Mammary epithelial cell (primary cell): ENCODE results near the gene PCK2.
A peak's percentile ranks its signal among the peaks of the same experiment; 100 is the strongest.

ENCODE experiments used
- EZH2 ChIP-seq: IDR thresholded peaks from 2 replicates; pipeline ENCODE4 v1.6.1; 2012; ENCODE audit warnings: low read length, inconsistent platforms, borderline replicate concordance
- TF ChIP-seq, protein P1 (sequence below), 2 donors: IDR thresholded peaks in 1 of 2; conservative IDR thresholded peaks in 1 of 2; 2 replicates each; pipeline ENCODE4 v1.5.1; 2011 to 2012; ENCODE audit warnings: inconsistent platforms in 2 of 2, low read length in 2 of 2, mild to moderate bottlenecking in 2 of 2, control low read depth in 1 of 2, low read depth in 1 of 2; ENCODE audit not compliant: insufficient read depth in 1 of 2; ENCODE audit errors: extremely low read depth in 1 of 2

DNA sequence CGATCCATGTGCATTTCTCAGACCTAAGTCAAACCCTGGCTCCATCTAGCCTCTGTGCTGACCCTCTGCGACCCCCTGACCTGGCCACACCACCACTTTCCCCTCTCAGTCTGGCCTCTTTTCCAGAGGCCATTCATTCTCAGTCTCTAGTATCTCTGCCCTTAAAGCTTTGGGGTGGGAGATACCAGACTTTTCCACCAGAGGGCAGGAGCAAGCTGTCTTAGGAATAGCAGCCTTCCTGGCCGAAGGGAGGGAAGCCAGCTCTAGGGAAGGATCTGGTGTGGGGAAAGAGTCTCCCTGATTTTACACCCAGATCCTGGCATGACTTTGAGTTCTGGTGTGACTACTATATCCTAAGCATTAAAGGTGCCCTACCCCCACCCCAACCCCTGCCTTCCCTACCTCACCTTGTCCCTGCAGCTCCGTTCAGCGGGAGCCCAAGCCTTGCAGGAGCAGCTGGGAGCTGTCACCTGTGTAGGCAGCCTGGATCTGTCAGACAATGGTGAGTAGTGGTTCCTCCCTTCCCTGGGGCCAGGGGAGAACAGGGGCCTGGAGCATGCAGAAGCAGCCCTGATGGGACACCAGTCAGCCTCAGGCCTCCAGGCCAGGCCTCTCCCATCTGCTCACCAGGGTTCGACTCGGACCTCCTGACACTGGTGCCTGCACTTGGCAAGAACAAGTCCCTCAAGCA lies 35.7 kb upstream of the PCK2 start:
- TF ChIP-seq, protein P1, sequence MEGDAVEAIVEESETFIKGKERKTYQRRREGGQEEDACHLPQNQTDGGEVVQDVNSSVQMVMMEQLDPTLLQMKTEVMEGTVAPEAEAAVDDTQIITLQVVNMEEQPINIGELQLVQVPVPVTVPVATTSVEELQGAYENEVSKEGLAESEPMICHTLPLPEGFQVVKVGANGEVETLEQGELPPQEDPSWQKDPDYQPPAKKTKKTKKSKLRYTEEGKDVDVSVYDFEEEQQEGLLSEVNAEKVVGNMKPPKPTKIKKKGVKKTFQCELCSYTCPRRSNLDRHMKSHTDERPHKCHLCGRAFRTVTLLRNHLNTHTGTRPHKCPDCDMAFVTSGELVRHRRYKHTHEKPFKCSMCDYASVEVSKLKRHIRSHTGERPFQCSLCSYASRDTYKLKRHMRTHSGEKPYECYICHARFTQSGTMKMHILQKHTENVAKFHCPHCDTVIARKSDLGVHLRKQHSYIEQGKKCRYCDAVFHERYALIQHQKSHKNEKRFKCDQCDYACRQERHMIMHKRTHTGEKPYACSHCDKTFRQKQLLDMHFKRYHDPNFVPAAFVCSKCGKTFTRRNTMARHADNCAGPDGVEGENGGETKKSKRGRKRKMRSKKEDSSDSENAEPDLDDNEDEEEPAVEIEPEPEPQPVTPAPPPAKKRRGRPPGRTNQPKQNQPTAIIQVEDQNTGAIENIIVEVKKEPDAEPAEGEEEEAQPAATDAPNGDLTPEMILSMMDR (conservative IDR thresholded peaks at IDR 0.05 in 1 of 2, IDR thresholded peaks at IDR 0.05 in 1 of 2; ENCODE audit: extremely low read depth in 1 of 2, insufficient read depth in 1 of 2, low read depth in 1 of 2, low read length in 2 of 2), result peak; percentile 57 to 62
- no peak for TF ChIP-seq EZH2
